ENCODE data around the gene CCDC146. TPM values are rescaled to one million over a fixed set of nuclear protein-coding genes. Genes with fewer than 3 reads are reported as not detected.
"Not testable (repeated sequence)": the region's sequence is repeated elsewhere in the genome, so short reads cannot be mapped to it uniquely, and the experiment has no call there.

The CCDC146 gene
- total RNA-seq, 1 donor from 2014 or later, result 16.7 TPM

DNA sequence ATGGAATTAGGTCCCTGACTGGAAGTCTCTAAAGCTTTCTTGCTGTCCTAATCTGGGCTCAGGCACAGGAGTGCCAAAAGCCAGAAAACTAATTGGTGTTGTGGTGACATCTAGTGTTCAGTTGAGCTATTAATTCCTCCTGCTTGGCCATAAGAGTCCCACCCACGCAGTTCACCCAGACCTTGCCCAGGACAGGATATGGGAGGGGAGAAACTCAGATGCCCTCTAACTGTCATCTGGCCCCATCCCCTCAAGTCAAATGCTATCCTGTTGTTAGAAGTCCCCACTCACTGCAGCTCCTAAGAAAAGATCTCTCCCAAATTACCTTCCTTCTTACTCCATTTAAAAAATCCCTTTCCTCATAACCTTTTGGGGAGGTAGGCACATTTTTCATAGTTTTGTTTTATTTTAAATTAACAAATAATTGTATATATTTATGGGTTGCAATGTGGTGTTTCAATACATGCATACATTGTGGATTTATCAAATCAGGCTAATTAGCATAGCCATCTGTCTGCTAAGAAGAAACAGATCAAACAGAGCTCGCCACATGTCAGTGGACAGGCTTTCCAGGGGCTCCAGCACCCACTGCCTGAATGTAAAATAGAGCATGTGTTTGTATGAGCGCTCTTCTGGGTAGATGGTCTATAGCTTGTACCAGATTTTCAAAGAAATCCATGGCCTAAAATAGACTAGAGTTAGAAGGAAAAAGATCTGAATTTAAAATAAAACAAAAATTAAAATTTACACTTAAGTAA is 209.7 kb downstream of the CCDC146 start:
- Histone ChIP-seq H3K27ac (ENCODE audit: low read depth, low read length) (no peak overlapping the region), H3K36me3 (ENCODE audit: control insufficient read depth in 3 of 3, insufficient read depth in 3 of 3, low read length in 3 of 3) (no peaks in the 10 kb centered on the region), H3K4me3 (ENCODE audit: low read length in 3 of 3) (no peak overlapping the region), H3K9ac (ENCODE audit: low read depth in 1 of 3, low read length in 3 of 3) (peak overlapping the region in 1 of 3 donors; percentile 15), H3K9me3 (ENCODE audit: control insufficient read depth in 3 of 3, low read length in 3 of 3) (no peaks in the 10 kb centered on the region), H3K27me3 (ENCODE audit: control insufficient read depth in 3 of 3, insufficient read depth in 3 of 3, low read length in 3 of 3) (no peaks in the 10 kb centered on the region), H3K4me1 (ENCODE audit: control insufficient read depth in 3 of 3, insufficient read depth in 3 of 3, low read length in 3 of 3) (peaks cover 15 to 24% (median 16%) of the 10 kb centered on the region in 3 donors)

DNA sequence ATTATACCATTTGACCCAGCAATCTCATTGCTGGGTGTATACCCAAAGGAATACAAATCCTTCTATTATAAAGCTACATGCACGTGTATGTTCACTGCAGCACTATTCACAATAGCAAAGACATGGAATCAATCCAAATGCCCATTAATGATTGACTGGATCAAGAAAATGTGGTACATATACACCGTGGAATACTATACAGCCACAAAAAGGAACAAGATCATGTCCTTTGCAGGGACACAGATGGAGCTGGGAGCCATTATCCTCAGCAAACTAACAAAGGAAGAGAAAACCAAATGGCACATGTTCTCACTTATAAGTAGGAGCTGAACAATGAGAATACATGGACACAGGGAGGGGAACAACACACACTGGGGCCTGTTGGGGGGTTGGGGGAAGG is 211.6 kb downstream of the CCDC146 start:
- not testable (repeated sequence) for H3K9me3 ChIP-seq (ENCODE audit: control insufficient read depth in 3 of 3, low read length in 3 of 3); H3K9ac ChIP-seq (ENCODE audit: low read depth in 1 of 3, low read length in 3 of 3); H3K27ac ChIP-seq (ENCODE audit: low read depth, low read length); H3K27me3 ChIP-seq (ENCODE audit: control insufficient read depth in 3 of 3, insufficient read depth in 3 of 3, low read length in 3 of 3); H3K36me3 ChIP-seq (ENCODE audit: control insufficient read depth in 3 of 3, insufficient read depth in 3 of 3, low read length in 3 of 3); H3K4me3 ChIP-seq (ENCODE audit: low read length in 3 of 3)
- H3K4me1 ChIP-seq (ENCODE audit: control insufficient read depth in 3 of 3, insufficient read depth in 3 of 3, low read length in 3 of 3), result peaks cover 4 to 20% (median 7%) of the 10 kb centered on the region in 3 donors

DNA sequence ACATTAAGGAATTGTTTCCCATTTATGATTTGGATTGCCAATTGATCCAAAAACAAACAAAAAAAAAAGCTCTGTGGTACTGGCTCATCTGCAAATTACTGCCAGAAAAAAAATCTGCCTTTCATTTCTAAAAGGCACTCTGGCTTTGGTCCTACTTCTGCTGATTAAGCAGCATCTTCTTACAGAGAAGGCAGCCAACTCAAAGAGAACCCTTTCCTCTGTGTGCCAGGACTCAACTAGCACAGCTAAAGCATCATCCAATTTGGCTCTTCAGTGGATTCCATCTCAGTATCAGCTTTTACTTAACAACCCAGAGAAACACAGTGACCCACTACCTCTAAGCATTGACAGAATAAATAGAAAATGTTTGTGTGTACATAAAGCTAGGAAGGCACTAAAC is 213.2 kb downstream of the CCDC146 start:
- H3K27ac ChIP-seq (ENCODE audit: low read depth, low read length), result no peak overlapping the region
- H3K4me1 ChIP-seq (ENCODE audit: control insufficient read depth in 3 of 3, insufficient read depth in 3 of 3, low read length in 3 of 3), result peaks cover 0 to 21% (median 8%) of the 10 kb centered on the region in 3 donors
- no peak overlapping the region for H3K4me3 ChIP-seq (ENCODE audit: low read length in 3 of 3)
- H3K36me3 ChIP-seq (ENCODE audit: control insufficient read depth in 3 of 3, insufficient read depth in 3 of 3, low read length in 3 of 3), result no peaks in the 10 kb centered on the region
- H3K9me3 ChIP-seq (ENCODE audit: control insufficient read depth in 3 of 3, low read length in 3 of 3), result no peaks in the 10 kb centered on the region
- H3K27me3 ChIP-seq (ENCODE audit: control insufficient read depth in 3 of 3, insufficient read depth in 3 of 3, low read length in 3 of 3), result no peaks in the 10 kb centered on the region
- no peak overlapping the region for H3K9ac ChIP-seq (ENCODE audit: low read depth in 1 of 3, low read length in 3 of 3)

DNA sequence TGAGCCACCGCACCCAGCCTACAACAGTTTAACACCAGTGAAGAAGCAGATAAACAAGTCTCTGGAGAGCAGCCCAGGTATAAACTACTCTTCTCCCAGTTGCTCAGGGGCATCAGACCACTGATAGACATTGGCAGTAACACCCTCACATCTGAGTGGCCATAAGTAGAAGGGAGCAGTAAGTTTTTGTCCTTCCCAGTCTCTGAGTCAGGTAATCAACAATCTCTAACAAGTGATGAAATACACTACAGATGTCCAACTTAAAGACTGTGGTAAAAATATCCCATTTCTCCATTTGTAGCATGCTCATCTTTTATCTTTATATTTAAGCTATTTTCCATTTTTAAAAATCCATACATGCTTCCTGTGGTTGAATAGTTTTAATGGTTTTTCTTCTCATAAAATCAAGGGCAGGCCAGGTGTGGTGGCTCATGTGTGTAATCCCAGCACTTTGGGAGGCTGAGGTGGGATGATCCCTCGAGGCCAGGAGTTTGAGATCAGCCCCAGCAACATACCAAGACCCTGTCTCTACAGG is 215.1 kb downstream of the CCDC146 start:
- H3K9me3 ChIP-seq (ENCODE audit: control insufficient read depth in 3 of 3, low read length in 3 of 3), result no peaks in the 10 kb centered on the region
- H3K9ac ChIP-seq (ENCODE audit: low read depth in 1 of 3, low read length in 3 of 3), result no peak overlapping the region
- no peaks in the 10 kb centered on the region for H3K36me3 ChIP-seq (ENCODE audit: control insufficient read depth in 3 of 3, insufficient read depth in 3 of 3, low read length in 3 of 3)
- H3K27ac ChIP-seq (ENCODE audit: low read depth, low read length), result no peak overlapping the region
- H3K4me3 ChIP-seq (ENCODE audit: low read length in 3 of 3), result no peak overlapping the region
- no peaks in the 10 kb centered on the region for H3K27me3 ChIP-seq (ENCODE audit: control insufficient read depth in 3 of 3, insufficient read depth in 3 of 3, low read length in 3 of 3)
- peaks cover 0 to 14% (median 8%) of the 10 kb centered on the region in 3 donors for H3K4me1 ChIP-seq (ENCODE audit: control insufficient read depth in 3 of 3, insufficient read depth in 3 of 3, low read length in 3 of 3)

DNA sequence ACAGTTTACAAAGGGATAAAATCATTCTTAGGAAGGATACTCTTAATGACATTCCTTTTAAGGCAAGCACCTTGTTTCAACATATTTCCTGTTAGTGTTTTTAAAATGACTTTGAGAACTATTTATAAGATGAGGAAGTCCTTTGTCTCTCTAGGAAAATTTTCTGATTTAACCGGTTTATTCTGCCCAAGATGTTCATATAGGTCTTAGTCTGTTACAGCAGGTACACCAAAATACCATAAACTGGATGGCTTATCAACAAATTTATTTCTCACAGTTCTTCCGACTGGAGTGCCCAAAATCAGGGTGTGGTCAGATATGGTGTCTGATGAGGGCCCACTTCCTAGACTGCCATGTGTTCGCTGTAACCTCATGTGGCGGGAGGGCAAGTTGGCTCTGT is 215.8 kb downstream of the CCDC146 start:
- Histone ChIP-seq H3K9me3 (ENCODE audit: control insufficient read depth in 3 of 3, low read length in 3 of 3) (no peaks in the 10 kb centered on the region), H3K4me1 (ENCODE audit: control insufficient read depth in 3 of 3, insufficient read depth in 3 of 3, low read length in 3 of 3) (peaks cover 0 to 14% (median 8%) of the 10 kb centered on the region in 3 donors), H3K9ac (ENCODE audit: low read depth in 1 of 3, low read length in 3 of 3) (no peak overlapping the region), H3K36me3 (ENCODE audit: control insufficient read depth in 3 of 3, insufficient read depth in 3 of 3, low read length in 3 of 3) (no peaks in the 10 kb centered on the region), H3K27me3 (ENCODE audit: control insufficient read depth in 3 of 3, insufficient read depth in 3 of 3, low read length in 3 of 3) (no peaks in the 10 kb centered on the region), H3K4me3 (ENCODE audit: low read length in 3 of 3) (no peak overlapping the region), H3K27ac (ENCODE audit: low read depth, low read length) (no peak overlapping the region)

DNA sequence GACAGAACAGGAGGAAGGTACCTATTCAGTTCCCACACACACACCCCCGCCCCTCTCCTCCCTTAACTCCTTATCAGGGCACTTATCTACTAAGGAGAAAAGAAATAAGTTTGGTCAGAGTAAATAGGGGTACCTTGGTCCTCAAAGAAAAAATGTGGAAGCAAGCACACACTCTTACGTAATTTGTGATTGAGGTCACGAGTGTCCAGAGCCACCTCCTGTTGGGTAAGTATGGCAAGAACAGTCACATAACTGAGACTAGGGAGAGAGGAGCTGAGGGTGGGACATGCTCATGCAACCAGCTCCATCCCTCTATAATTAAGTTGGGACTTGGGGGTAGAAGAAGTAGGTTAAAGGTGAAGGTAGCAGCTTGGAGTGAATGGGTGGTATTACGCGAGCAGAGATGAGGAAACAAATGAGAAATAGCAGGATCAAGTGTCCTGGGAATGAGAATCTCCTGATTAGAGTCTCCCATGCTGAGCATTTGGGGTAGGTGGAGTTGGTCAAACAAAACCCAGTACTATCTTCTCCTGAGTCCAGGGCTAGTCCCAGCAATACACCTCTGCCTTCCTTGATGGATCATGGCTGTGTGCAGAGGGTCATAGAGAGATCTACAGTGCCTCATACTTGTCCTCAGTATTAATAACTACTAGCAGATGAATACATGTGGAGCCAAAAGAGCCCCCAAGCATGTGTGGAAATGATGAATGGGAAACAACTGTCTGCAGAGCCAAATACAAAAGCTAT is 216.6 kb downstream of the CCDC146 start:
- H3K27me3 ChIP-seq (ENCODE audit: control insufficient read depth in 3 of 3, insufficient read depth in 3 of 3, low read length in 3 of 3), result no peaks in the 10 kb centered on the region
- H3K27ac ChIP-seq (ENCODE audit: low read depth, low read length), result no peak overlapping the region
- peaks cover 0 to 14% (median 8%) of the 10 kb centered on the region in 3 donors for H3K4me1 ChIP-seq (ENCODE audit: control insufficient read depth in 3 of 3, insufficient read depth in 3 of 3, low read length in 3 of 3)
- H3K36me3 ChIP-seq (ENCODE audit: control insufficient read depth in 3 of 3, insufficient read depth in 3 of 3, low read length in 3 of 3), result no peaks in the 10 kb centered on the region
- H3K9ac ChIP-seq (ENCODE audit: low read depth in 1 of 3, low read length in 3 of 3), result no peak overlapping the region
- no peaks in the 10 kb centered on the region for H3K9me3 ChIP-seq (ENCODE audit: control insufficient read depth in 3 of 3, low read length in 3 of 3)
- no peak overlapping the region for H3K4me3 ChIP-seq (ENCODE audit: low read length in 3 of 3)

DNA sequence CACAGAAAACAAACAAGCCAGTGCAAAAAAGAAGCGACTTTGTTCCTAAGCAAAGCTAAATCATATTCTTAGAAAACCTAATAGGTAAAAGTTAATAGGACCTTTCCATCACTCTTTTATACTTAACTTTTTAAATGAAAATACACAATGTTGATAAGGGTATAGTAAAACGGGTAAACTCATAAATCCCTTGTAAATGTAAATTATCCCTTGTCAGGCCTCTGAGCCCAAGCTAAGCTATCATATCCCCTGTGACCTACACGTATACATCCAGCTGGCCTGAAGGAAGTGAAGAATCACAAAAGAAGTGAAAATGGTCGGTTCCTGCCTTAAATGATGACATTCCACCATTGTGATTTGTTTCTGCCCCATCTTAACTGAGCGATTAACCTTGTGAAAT is 217.3 kb downstream of the CCDC146 start:
- H3K4me1 ChIP-seq (ENCODE audit: control insufficient read depth in 3 of 3, insufficient read depth in 3 of 3, low read length in 3 of 3), result peaks cover 0 to 14% (median 8%) of the 10 kb centered on the region in 3 donors
- H3K9ac ChIP-seq (ENCODE audit: low read depth in 1 of 3, low read length in 3 of 3), result no peak overlapping the region
- no peaks in the 10 kb centered on the region for H3K9me3 ChIP-seq (ENCODE audit: control insufficient read depth in 3 of 3, low read length in 3 of 3)
- no peak overlapping the region for H3K4me3 ChIP-seq (ENCODE audit: low read length in 3 of 3)
- H3K36me3 ChIP-seq (ENCODE audit: control insufficient read depth in 3 of 3, insufficient read depth in 3 of 3, low read length in 3 of 3), result no peaks in the 10 kb centered on the region
- no peaks in the 10 kb centered on the region for H3K27me3 ChIP-seq (ENCODE audit: control insufficient read depth in 3 of 3, insufficient read depth in 3 of 3, low read length in 3 of 3)
- H3K27ac ChIP-seq (ENCODE audit: low read depth, low read length), result no peak overlapping the region

Other genes starting within 250 kb of the CCDC146 start
- gene SPDYE17, start 90.3 kb upstream of the CCDC146 start, total RNA-seq, result not detected
- not detected for gene SPDYE18, start 60.1 kb upstream of the CCDC146 start, total RNA-seq
- 32.4 TPM for gene FGL2, start 77.2 kb downstream of the CCDC146 start, total RNA-seq

Measured in skeletal muscle tissue (tissue), 4 donors.